T-helper 2 cell (primary cell): ENCODE results near the gene GLI3.

Experiments used
- DNase-seq, 5 experiments: peaks; one replicate each; pipeline versions ENCODE4 v3.0.0 to v3.0.0-alpha.2; 2012 to 2022
- total RNA-seq, 2 donors: gene quantifications; one replicate each; lab custom pipeline; 2026; lab: John Stamatoyannopoulos, UW

The GLI3 gene
- 0 to 0.40 reads per million in 2 donors for total RNA-seq

GRCh38 chr7:42236976-42237810, at the start of gene GLI3:
Gene GLI3, minus strand, starts transcription at chr7:42237209. Its CDS starts 13,956 bp downstream, at chr7:42223253.
- peak in 1 of 5 experiments; percentile 46 for DNase-seq

DNA sequence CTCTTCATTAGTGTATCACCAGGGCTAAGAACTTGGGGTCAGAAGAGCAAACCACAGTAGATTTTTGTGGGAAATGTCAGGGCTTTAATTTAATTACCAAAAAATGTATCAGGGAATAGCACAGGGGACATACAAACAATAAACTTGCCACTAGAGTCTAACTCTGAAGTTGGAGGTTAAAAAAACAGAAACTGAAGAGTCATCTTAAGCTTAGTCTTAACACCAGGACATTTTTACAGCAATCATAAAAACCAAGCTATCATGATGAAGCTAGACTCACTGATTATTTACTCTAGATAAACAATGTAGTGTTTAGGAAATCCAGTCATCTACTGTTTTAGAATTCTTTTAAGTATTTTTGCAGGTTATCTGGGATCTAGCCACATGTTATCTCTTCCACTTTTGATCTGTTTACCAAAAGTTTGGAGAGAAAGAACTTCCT, 48.4 kb upstream of the GLI3 start:
- DNase-seq = no peak

DNA sequence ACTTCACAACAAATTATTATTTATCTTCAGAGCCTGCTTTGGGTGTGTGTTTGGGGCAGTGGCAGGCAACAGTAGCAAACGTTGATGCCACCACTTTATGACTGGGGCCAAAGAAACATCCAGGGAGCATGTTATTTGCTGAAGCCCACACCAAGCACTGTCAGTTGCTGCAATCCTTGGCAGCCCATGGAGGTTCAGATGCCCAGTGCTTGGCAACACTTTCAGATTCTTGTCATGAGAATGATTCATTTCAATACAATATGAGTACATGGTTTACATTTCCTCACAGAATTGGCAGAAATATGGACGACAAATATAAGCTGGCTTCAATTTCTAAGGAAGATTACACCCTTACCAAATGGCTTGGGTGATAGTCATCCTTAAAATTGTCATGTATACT, 46.5 kb upstream of the GLI3 start:
- DNase-seq = no peak

GRCh38 chr7:42278344-42278743, 41.3 kb upstream of the GLI3 start:
- DNase-seq = no peak

GRCh38 chr7:42274053-42274452, 37.0 kb upstream of the GLI3 start:
- DNase-seq = no peak

GRCh38 chr7:42272793-42273665, 36.0 kb upstream of the GLI3 start:
- DNase-seq = no peak

DNA sequence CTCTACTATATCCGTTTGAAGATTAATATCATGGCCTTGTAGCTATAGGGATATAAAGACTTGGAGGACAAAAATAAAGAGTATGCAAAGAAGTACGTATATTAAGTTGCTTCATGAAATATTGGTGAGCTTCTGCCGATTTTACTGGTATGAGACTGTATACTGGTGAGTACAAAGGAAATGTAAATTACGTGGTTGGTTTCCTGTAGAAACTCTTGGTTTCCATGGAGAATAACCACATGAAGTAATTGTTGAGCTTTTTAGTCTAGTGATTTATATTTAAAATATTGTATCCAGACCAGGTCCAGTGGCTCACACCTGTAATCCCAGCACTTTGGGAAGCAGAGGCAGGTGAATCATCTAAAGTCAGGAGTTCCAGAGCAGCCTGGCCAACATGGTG, 32.2 kb upstream of the GLI3 start:
- peak in 1 of 5 experiments; percentile 1 for DNase-seq

DNA sequence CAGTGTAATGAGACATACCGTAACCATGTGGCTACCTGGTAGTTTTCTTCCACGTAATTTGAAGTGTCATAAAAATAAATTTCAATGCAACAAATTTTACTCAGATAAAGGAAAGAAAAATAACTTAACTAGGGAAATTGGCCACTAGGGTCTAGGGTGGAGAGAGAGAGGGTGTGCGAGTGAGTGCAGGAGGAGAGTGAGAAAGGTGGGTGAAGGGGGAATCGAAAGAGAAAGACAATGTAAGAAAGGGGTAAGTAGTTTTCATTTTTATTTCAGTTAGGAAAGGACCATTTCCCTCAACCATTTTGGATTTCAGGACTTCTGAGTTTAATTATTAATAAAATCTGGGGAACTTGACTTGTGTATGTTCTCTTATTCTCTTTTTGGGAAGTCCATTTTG, 27.7 kb upstream of the GLI3 start:
- no peak for DNase-seq

- DNase-seq = no peak
Measured at GRCh38 chr7:42263971-42264370, 27.0 kb upstream of the GLI3 start.

DNA sequence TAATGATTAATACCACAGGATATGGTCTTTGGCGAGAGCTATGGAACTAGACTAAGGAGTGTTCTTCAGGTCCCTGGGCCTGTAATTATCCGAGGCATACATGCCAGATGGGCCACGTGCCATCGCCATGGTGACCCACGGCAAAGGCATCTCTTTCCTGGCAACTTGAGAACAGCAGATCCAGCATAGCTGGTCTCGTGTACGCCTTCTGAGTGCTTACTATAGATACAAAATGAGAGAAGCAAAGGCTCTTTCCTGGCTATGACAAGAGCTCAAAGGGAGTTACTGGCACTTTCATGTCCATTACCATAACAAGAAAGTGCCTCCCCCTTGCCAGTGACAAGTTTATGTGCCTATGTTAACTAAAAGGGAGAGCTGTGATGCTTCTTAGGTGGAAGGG, 26.0 kb upstream of the GLI3 start:
- no peak for DNase-seq

DNA sequence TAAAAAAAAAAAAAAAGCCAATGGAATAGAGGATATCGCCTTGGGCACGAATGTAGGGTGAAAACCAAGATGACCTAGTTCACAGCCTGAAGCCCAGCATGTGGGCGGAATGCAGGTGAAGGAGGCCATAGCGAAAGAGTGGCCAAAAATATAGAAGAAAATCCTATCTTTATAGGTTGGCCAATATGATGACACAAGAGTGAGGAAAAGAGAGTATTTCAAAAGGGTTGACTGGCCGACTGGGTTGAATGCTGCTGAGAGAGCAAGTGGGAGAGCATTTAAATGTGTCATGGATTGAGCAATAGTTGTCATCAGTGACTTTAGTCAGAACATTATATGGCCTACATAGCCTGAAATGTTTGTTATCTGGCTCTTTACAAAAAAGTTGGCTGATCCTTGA, 17.2 kb upstream of the GLI3 start:
- DNase-seq = no peak

GRCh38 chr7:42253316-42253715, 16.3 kb upstream of the GLI3 start:
- DNase-seq = no peak

DNA sequence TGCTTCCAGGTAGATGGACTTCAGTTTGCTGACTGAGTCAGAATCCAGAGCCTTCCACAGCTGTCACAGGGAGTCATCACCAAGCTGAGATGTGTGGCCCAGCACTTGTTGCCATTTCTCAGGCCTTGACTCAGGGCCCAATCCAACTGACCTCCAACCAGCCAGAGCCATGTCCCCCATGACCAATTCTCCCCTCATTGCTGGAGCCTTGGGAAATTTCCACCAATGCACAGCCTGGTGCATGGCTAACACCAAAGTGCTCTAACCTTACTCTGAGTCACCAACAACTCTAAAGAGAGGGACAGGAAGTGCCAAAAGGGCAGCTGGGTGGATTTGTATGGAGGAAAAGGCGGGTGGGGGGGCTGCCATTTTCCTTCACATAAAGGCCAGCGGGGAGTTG, 13.4 kb upstream of the GLI3 start:
- no peak for DNase-seq

DNA sequence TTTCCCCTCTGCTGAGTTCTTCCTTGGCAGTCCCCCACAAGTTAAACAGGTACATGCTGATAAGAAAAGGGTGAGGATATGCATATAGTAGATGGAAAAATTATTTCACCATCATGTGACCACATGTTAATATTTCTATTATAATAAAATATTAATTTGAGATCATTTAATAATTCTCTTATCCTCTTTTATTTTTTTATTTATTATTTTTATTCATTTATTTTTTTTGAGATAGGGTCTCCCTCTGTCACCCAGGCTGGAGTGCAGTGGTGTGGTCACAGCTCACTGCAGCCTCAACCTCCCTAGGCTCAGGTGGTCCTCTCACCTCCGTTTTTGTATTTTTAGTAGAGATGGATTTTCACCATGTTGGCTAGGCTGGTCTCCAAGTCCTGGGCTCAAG, 11.6 kb upstream of the GLI3 start:
- no peak for DNase-seq

DNA sequence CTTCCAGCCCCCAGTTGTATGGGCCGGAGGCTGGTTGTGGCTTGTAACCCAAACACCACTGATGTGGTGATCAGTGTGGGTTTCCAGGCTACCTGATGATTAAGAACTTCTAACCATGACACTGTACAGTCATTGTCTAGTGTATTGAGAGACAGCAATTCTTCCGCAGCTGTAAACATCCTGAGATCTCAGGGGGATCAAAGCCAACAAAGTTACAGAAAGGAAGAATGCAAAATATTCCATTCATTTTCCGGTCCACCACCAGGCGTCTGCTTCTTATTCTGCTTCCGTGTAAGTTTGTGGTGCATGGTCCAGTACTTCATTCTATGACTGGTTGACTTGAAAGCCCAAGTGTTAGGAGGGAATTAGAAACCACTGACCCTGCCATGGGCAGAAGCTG, 10.3 kb upstream of the GLI3 start:
- no peak for DNase-seq

- DNase-seq = no peak
Measured at GRCh38 chr7:42244828-42245227, 7.8 kb upstream of the GLI3 start.

DNA sequence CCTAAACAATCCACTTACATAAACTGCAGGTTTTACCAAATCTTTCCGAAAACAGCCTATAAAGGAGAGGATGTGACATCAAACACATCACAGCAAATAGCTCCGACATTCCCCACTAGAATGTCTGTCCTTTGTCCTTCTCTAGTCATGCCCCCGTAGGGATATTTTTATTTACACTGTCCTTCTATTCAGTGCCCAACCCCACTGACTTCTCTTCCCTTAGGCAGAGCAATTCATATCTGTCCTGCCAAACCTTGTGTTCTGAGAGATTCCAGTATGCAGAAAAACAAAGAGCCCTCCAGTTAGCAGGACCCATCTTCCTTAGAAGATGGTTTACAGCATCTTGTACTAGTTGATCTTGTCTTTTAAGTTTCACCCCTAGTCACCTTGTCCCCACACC, 5.4 kb upstream of the GLI3 start:
- DNase-seq = no peak

DNA sequence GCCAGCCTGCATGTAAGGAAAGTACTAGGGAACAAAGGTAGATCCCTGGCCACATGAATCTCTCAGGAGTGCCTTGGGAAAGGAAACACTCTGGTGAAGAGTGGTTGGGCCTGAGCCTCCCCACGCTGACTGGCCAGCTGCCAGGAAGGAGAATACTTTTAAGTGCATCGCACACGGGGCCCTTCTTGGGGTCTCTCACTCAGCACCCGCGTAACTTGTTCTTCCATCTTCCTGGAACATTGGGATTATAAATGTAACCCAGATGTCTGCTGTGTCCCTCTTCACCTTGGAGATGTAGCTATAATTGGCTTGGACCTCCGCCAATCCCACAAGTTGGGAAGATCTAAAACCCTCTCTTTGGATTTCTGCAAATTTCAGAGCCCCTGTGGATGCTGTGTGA, 4.4 kb upstream of the GLI3 start:
- DNase-seq = no peak

DNA sequence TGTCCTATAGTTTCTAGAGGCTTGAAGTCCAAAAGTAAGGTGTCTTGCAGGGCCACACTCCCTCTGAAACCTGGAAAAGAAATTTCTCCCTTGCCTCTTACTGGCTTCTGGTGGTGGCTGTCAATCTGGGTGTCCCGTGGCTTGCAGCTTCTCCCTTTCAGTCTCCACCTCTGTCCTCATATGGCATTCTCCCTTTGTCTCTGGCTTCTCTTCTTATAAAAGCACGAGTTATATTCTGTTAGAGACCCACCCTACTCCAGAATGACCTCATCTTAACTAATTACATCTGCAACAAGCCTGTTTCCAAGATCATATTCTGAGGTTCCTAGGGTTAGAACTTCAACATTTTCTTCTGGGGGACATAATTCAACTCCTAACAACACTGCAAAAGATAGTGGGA, 3.4 kb upstream of the GLI3 start:
- DNase-seq = no peak

DNA sequence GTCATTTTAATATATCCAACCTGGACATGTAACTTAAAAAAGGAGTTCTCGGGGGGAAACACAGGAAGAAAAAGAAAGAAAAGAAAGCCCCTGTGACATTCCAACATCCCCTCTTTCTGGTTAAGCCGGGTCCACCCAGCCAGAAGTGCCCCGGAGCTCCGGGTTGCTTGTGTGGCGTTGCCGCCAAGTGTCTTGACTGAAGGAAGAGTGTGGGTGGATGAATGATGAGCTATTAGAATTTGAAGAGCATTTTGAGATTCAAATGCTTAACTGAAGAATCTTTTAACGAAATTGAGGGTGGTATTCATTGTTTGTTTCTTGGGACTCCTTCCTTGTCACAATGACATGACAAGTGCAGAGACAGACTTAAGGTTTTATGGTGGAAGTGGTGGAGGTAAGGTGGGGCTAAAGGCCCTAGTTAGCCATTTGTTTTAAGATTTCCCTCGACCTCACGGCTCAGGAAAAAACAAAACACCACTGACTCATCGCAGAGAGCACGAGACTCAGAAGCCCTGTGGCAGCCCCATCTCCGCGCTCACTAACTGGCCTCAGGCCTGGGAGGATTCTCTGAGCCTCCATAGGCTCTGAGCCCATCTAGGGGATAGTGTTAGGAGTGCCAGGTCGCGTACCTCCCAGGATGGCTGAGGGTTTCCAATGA, 1.8 kb upstream of the GLI3 start:
- no peak for DNase-seq

GRCh38 chr7:42237811-42238541, 967 bp upstream of the GLI3 start:
- DNase-seq = peak in 1 of 5 experiments; percentile 5

DNA sequence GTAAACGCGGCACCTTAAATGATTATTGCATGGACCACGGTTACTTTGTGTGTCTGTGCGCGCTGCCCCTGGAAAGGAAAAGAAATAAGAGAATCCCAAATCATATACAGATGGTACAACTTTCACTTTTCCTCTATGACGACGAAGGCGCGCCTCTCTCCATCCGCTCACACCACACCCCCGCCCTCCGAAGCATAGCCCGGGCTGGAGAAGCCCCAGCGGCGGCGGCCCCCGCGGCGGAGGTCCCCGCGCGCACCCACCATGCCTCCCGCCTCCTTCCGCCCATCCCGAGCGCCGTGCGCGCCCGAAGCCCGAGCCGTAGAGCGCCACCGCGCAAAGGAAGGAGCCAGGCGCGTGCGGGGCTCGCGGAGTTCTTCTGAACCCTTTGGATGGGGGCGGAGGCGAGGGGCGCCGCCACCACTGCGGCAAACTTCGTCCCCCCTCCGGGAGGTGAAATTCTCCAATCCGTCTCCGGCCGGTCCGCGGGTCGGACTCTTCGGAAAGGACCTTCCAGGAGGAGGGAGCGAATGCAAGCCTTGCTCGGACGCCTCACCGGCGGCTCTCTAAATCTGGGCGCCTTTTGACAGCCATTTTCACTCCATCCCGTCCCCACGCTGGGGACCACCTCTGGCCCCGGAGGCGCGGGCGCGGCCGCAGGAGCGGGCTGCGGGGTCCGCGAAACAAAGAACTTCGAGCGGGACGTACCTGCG, 588 bp downstream of the GLI3 start:
- peak in 1 of 5 experiments; percentile 12 for DNase-seq
